ENCODE results near the gene GARNL3.

The GARNL3 gene

GRCh38 chr9:127277770-127278169 lies 13.2 kb downstream of the GARNL3 start:
- DNase-seq (ENCODE audit: low spot score) = no peak

GRCh38 chr9:127278372-127278771 lies 13.8 kb downstream of the GARNL3 start:
- no peak for DNase-seq (ENCODE audit: low spot score)

GRCh38 chr9:127279717-127280285 lies 15.2 kb downstream of the GARNL3 start:
- DNase-seq (ENCODE audit: low spot score) = no peak

- DNase-seq (ENCODE audit: low spot score) = no peak
Observed at GRCh38 chr9:127280880-127281660, 16.5 kb downstream of the GARNL3 start.

GRCh38 chr9:127281891-127282290 lies 17.3 kb downstream of the GARNL3 start:
- DNase-seq (ENCODE audit: low spot score) = no peak

- no peak for DNase-seq (ENCODE audit: low spot score)
Observed at GRCh38 chr9:127282611-127283010, 18.0 kb downstream of the GARNL3 start.

- DNase-seq (ENCODE audit: low spot score) = no peak
Observed at GRCh38 chr9:127283135-127283534, 18.6 kb downstream of the GARNL3 start.

GRCh38 chr9:127283917-127284497 lies 19.4 kb downstream of the GARNL3 start:
- DNase-seq (ENCODE audit: low spot score) = peak; percentile 56

- DNase-seq (ENCODE audit: low spot score) = no peak
Observed at GRCh38 chr9:127285965-127286364, 21.4 kb downstream of the GARNL3 start.

- DNase-seq (ENCODE audit: low spot score) = peak; percentile 7
Observed at GRCh38 chr9:127290561-127291065, 26.0 kb downstream of the GARNL3 start.

GRCh38 chr9:127291246-127291778 lies 26.7 kb downstream of the GARNL3 start:
- DNase-seq (ENCODE audit: low spot score) = no peak

- DNase-seq (ENCODE audit: low spot score) = no peak
Observed at GRCh38 chr9:127292415-127292814, 27.8 kb downstream of the GARNL3 start.

- DNase-seq (ENCODE audit: low spot score) = no peak
Observed at GRCh38 chr9:127293328-127293727, 28.8 kb downstream of the GARNL3 start.

GRCh38 chr9:127293767-127294166 lies 29.2 kb downstream of the GARNL3 start:
- DNase-seq (ENCODE audit: low spot score) = no peak

- DNase-seq (ENCODE audit: low spot score) = no peak
Observed at GRCh38 chr9:127295005-127295404, 30.4 kb downstream of the GARNL3 start.

GRCh38 chr9:127300886-127301447 lies 36.4 kb downstream of the GARNL3 start:
- DNase-seq (ENCODE audit: low spot score) = no peak

GRCh38 chr9:127303830-127304229 lies 39.3 kb downstream of the GARNL3 start:
- DNase-seq (ENCODE audit: low spot score) = no peak

GRCh38 chr9:127305206-127305837 lies 40.7 kb downstream of the GARNL3 start:
- DNase-seq (ENCODE audit: low spot score) = no peak

- DNase-seq (ENCODE audit: low spot score) = no peak
Observed at GRCh38 chr9:127305838-127306226, 41.3 kb downstream of the GARNL3 start.

GRCh38 chr9:127307802-127308201 lies 43.2 kb downstream of the GARNL3 start:
- DNase-seq (ENCODE audit: low spot score) = no peak

- DNase-seq (ENCODE audit: low spot score) = peak; percentile 21
Observed at GRCh38 chr9:127308652-127309434, 44.3 kb downstream of the GARNL3 start.
